Sigmoid colon (tissue), 4 donors: Measurements from ENCODE around the gene BLNK.

Experiments used
- EP300 ChIP-seq, 4 donors: sonication (generic); formaldehyde crosslinking; IDR thresholded peaks; one replicate each; pipeline ENCODE4 v1.6.1; 2017; ENCODE audit warnings: antibody characterized with exemption in 4 of 4
- POLR2A ChIP-seq, 2 donors: fragments of 450-650 bp; IDR thresholded peaks; one replicate each; pipeline ENCODE4 v1.6.1; 2016; ENCODE audit warnings: antibody characterized with exemption in 2 of 2, mild to moderate bottlenecking in 2 of 2, moderate library complexity in 2 of 2
- POLR2AphosphoS5 ChIP-seq, 4 donors: sonication (generic); formaldehyde crosslinking; IDR thresholded peaks; one replicate each; pipeline ENCODE4 v1.6.1; 2017; ENCODE audit warnings: antibody characterized with exemption in 4 of 4
- TF ChIP-seq, protein P1 (sequence below), 4 experiments: fragments of 450-650 bp in 3 of 4; fragments of 200-600 bp in 1 of 4; IDR thresholded peaks; one replicate each; pipeline ENCODE4 v1.5.1; 2016 to 2019; ENCODE audit warnings: antibody characterized with exemption in 4 of 4, mild to moderate bottlenecking in 3 of 4, moderate library complexity in 2 of 4

DNA sequence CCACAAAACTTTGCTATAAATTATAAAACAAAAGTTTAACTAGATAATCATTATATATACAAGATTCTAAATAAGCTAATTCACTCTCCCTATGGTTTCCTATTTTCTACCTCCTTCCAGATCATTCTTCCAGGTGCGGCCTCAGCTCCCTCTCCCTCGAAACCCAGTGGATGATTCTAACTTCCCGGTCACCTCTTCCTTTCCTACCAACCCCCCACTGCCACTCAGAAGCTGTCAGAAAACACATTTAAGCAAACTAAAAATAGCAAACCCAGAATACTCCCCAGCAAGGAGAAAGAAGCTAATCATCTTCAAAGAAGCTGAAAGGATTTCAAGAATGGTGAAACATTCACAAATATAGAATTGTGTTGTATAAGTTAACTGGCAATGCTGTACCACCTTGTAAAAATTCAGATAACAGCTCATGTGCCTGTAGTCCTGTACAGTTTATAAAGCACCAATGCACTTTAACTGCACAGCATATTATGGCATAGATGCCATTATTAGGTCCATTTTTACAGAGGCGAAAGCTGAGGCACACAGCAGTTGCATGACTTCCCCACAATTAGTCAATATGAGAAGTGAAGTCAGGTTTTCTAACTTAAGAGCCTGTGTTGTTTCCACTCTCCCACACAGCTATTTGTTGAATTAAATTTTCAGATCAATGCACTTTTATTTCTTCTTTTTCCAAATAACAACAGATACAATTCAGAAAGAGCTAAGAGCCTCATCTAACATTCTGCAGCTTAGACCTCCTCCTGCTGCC is 19.2 kb upstream of the BLNK start:
- TF ChIP-seq, protein P1, sequence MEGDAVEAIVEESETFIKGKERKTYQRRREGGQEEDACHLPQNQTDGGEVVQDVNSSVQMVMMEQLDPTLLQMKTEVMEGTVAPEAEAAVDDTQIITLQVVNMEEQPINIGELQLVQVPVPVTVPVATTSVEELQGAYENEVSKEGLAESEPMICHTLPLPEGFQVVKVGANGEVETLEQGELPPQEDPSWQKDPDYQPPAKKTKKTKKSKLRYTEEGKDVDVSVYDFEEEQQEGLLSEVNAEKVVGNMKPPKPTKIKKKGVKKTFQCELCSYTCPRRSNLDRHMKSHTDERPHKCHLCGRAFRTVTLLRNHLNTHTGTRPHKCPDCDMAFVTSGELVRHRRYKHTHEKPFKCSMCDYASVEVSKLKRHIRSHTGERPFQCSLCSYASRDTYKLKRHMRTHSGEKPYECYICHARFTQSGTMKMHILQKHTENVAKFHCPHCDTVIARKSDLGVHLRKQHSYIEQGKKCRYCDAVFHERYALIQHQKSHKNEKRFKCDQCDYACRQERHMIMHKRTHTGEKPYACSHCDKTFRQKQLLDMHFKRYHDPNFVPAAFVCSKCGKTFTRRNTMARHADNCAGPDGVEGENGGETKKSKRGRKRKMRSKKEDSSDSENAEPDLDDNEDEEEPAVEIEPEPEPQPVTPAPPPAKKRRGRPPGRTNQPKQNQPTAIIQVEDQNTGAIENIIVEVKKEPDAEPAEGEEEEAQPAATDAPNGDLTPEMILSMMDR (IDR thresholded peaks at IDR 0.05): no peak
- TF ChIP-seq POLR2A (IDR thresholded peaks at IDR 0.05): no peak
- TF ChIP-seq EP300 (IDR thresholded peaks at IDR 0.05): no peak
- no peak for TF ChIP-seq POLR2AphosphoS5 (IDR thresholded peaks at IDR 0.05)
